C4-2B (cell line): ENCODE results near the gene TRAPPC12.

ENCODE experiments used
- CTCF ChIP-seq: fragments of 450-650 bp; conservative IDR thresholded peaks from 2 replicates; pipeline ENCODE4 v1.5.1; 2017; ENCODE audit warnings: mild to moderate bottlenecking
- ZFX ChIP-seq: fragments of 450-650 bp; IDR thresholded peaks from 2 replicates; pipeline ENCODE4 v1.6.1; 2017

GRCh38 chr2:3441465-3441864 lies 62.0 kb downstream of the TRAPPC12 start:
- TF ChIP-seq CTCF (no peak), ZFX (no peak)
